ENCODE results near the gene CAPN14. TPM values are rescaled to one million over a fixed set of nuclear protein-coding genes. Genes with fewer than 3 reads are reported as not detected.

CAPN14 gene, protein sequence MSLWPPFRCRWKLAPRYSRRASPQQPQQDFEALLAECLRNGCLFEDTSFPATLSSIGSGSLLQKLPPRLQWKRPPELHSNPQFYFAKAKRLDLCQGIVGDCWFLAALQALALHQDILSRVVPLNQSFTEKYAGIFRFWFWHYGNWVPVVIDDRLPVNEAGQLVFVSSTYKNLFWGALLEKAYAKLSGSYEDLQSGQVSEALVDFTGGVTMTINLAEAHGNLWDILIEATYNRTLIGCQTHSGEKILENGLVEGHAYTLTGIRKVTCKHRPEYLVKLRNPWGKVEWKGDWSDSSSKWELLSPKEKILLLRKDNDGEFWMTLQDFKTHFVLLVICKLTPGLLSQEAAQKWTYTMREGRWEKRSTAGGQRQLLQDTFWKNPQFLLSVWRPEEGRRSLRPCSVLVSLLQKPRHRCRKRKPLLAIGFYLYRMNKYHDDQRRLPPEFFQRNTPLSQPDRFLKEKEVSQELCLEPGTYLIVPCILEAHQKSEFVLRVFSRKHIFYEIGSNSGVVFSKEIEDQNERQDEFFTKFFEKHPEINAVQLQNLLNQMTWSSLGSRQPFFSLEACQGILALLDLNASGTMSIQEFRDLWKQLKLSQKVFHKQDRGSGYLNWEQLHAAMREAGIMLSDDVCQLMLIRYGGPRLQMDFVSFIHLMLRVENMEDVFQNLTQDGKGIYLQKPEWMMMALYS
- total RNA-seq: 1 to 10 TPM in 1 of 2 donors, under 1 TPM in 1; 0.43 to 1.2 TPM

DNA sequence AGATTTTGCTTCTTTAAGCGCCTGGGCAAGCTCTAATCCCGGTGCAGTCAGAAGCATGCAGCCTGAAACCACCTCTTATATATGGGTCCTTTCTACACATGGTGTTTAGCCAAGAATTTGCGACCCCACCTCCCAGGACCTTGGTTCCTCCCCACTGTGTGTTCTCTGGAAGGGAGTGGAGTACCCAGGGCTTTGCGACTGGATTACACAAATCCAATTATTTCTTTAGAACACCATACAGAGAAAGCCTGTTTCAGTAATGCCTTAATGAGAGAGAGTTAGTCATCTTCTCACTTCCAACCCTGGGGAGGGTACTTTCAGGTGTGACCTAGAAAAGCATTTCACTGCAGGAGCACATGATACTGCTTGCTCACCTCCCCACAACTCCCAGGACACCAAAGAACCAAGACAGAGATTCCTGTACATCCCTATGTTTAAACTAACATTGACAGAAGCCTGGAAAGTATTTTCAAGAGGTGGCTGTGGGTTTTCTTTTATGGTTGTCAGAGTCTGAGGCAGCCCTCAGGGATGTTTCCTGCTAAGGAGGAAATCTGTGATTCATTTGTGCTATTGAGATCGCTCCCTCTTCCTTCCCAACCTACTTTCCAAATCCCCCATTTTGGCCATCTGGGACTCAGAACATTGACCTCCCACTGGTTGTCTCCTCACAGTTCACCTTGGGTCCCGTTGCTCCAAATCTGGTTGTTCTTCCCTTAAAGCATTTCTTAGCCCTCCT lies at the start of gene CAPN14:
Gene CAPN14 (minus strand): TSS at position 51 of the 736 bp plus-strand sequence. CDS start 12,068 bp downstream, outside the sequence.
- H3K4me3 Mint-ChIP-seq: peak within 1 kb of the TSS; percentile 13
- H3K9me3 Mint-ChIP-seq: no peaks in the 10 kb centered on the region
- ATAC-seq (no peak), DNase-seq (ENCODE audit: low spot score) (no peak)
- peaks cover 20 to 41% of the 10 kb centered on the region in 2 donors for H3K4me1 Mint-ChIP-seq (ENCODE audit: low read depth in 2 of 2)
- peaks cover 8 to 14% of the 10 kb centered on the region in 2 donors for H3K27me3 Mint-ChIP-seq
- no peaks in the 10 kb centered on the region for H3K36me3 Mint-ChIP-seq
- H3K27ac Mint-ChIP-seq: no peak within 1 kb of the TSS

DNA sequence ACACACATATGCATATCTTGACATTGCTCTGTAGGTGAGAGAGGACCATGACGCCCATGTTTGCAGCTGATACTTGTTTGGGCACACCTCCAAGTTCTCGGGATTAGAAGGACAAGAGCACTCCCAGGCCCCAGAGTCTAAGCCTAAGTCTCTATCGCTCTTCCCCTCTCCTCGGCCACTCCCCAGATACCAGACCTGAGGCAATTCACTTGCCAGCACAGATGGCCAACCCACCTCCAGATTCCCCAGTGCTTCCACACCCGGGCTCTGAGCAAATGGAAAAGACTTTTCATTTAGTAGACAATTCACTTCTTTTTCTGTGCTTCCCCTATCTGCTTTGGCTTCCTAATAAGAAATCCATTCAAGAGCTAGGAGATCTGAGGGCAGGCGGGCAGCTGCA lies 49.5 kb upstream of the CAPN14 start:
- H3K27me3 Mint-ChIP-seq: no peaks in the 10 kb centered on the region
- no peak for ATAC-seq

DNA sequence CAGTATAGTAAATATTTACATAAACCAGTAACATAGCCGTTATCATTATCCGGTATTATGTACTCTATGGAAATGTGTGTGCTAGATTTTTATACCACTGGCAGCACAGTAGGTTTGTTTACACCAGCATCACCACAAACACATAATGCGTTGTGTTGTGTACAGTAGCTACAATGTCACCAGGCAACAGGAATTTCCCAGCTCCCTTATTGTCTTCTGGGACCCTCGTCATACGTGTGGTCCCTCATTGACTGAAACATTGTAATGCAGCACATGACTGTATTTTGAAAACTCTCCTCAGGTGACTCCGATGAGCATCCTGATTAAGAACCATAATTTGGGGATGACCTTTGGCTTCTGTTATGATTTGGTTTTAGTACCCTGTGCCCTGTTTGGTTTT lies 47.9 kb upstream of the CAPN14 start:
- DNase-seq (ENCODE audit: low spot score) (no peak), ATAC-seq (no peak)
- no peaks in the 10 kb centered on the region for H3K36me3 Mint-ChIP-seq
- no peak overlapping the region for H3K4me3 Mint-ChIP-seq
- H3K9me3 Mint-ChIP-seq: no peaks in the 10 kb centered on the region
- H3K27me3 Mint-ChIP-seq: no peaks in the 10 kb centered on the region
- H3K27ac Mint-ChIP-seq: no peak overlapping the region
- H3K4me1 Mint-ChIP-seq (ENCODE audit: low read depth in 2 of 2): no peaks in the 10 kb centered on the region

More for the DNA sequence above, 49.5 kb upstream of the CAPN14 start:
- H3K9me3 Mint-ChIP-seq: no peaks in the 10 kb centered on the region
- no peaks in the 10 kb centered on the region for H3K4me1 Mint-ChIP-seq (ENCODE audit: low read depth in 2 of 2)
- no peak overlapping the region for H3K27ac Mint-ChIP-seq
- no peak overlapping the region for H3K4me3 Mint-ChIP-seq
- no peak for DNase-seq (ENCODE audit: low spot score)
- H3K36me3 Mint-ChIP-seq: no peaks in the 10 kb centered on the region

DNA sequence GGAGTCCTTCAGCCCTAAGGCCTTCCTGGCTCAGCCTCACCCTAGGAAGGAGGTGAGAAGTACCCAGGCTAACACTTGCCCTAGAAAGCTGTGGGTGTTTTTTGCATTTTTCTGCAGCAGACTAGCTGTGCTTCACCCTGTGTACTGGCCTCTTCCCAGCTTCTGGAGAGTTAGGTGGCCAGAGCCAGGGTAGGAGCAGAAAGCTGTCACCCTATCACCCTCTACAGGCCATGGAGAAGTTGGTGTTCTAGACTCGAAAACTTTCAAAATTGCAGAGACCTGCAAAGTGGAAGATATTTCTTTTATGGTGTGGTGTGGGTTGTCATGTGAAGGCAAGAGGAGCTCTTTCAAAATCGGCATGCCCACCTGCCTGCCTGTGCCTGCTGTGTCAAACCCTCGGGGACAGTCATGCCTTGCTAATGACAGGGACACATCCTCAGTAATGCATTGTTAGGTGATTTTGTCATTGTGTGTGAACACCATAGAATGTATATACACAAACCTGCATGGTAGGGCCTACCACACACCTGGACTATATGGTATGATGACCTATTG lies 46.4 kb upstream of the CAPN14 start:
- DNase-seq (ENCODE audit: low spot score) (no peak), ATAC-seq (no peak)
- Mint-ChIP-seq H3K27me3 (no peaks in the 10 kb centered on the region), H3K36me3 (no peaks in the 10 kb centered on the region), H3K4me1 (ENCODE audit: low read depth in 2 of 2) (no peaks in the 10 kb centered on the region), H3K9me3 (no peaks in the 10 kb centered on the region), H3K4me3 (no peak overlapping the region), H3K27ac (no peak overlapping the region)

DNA sequence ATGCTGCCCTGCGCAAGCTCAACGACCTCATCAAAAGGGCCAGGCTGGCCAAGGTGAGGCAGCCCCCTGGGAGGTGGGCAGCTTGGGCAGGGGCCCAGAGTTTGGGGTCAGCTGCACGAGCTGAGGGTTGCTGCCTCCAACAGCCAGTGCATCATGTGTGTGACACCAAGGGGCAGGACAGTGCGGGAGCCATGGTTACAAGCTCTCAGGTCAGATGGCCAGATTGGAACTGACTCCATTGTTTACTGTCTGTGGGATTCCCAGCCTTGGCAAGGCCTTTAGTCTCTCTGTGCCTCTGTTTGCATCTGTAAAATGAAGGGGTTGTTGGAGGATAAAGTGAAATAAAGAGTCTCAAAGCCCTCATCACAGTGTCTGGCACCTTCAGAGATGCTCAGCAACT lies 43.6 kb upstream of the CAPN14 start:
- no peaks in the 10 kb centered on the region for H3K9me3 Mint-ChIP-seq
- H3K27ac Mint-ChIP-seq: no peak overlapping the region
- no peaks in the 10 kb centered on the region for H3K36me3 Mint-ChIP-seq
- H3K4me3 Mint-ChIP-seq: no peak overlapping the region
- no peaks in the 10 kb centered on the region for H3K4me1 Mint-ChIP-seq (ENCODE audit: low read depth in 2 of 2)
- H3K27me3 Mint-ChIP-seq: no peaks in the 10 kb centered on the region
- ATAC-seq: peak in 1 of 2 donors; percentile 37
- DNase-seq (ENCODE audit: low spot score): no peak

DNA sequence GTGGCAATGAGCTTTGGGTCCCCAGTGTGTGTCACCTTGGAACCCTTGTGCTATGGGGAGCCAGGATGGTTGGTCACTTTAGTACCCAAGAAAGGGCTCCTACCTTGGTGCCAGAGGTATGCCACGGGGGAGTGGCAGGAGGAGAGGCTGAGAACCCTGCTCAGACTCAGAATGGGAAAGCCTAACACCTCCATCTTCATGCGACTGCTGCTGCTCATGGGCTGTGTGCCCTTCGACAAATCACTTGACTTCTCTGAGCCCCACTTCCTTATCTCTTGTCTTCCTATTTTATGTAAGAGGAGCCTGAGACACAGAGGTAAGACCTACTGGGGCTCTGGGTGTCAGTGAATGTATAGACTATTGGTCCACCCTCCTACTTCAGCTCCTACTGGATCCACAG lies 41.8 kb upstream of the CAPN14 start:
- Mint-ChIP-seq H3K4me3 (no peak overlapping the region), H3K36me3 (no peaks in the 10 kb centered on the region), H3K9me3 (no peaks in the 10 kb centered on the region), H3K27ac (no peak overlapping the region), H3K4me1 (ENCODE audit: low read depth in 2 of 2) (no peaks in the 10 kb centered on the region), H3K27me3 (no peaks in the 10 kb centered on the region)
- DNase-seq (ENCODE audit: low spot score) (no peak), ATAC-seq (no peak)

DNA sequence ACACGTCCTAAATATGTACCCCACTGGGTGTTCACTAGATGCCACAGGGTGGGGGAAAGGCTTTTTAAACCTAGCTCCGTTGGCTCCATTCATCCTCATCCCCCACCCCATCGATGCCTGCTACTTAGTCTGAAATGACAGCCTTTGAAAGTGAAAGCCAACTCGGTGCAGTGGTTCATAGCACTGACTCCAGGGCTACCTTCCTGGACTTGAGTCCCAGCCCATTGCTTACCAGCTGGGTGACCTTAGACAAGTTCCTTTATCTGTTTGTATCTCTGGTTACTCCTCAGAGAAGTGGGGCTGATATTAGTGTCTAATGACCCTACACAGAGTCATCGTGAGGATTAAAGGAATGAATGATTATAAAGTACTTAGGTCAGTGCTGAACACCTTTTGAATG lies 41.0 kb upstream of the CAPN14 start:
- Mint-ChIP-seq H3K4me3 (no peak overlapping the region), H3K36me3 (no peaks in the 10 kb centered on the region), H3K27me3 (no peaks in the 10 kb centered on the region), H3K4me1 (ENCODE audit: low read depth in 2 of 2) (no peaks in the 10 kb centered on the region), H3K27ac (no peak overlapping the region), H3K9me3 (no peaks in the 10 kb centered on the region)
- no peak for DNase-seq (ENCODE audit: low spot score)
- ATAC-seq: no peak

DNA sequence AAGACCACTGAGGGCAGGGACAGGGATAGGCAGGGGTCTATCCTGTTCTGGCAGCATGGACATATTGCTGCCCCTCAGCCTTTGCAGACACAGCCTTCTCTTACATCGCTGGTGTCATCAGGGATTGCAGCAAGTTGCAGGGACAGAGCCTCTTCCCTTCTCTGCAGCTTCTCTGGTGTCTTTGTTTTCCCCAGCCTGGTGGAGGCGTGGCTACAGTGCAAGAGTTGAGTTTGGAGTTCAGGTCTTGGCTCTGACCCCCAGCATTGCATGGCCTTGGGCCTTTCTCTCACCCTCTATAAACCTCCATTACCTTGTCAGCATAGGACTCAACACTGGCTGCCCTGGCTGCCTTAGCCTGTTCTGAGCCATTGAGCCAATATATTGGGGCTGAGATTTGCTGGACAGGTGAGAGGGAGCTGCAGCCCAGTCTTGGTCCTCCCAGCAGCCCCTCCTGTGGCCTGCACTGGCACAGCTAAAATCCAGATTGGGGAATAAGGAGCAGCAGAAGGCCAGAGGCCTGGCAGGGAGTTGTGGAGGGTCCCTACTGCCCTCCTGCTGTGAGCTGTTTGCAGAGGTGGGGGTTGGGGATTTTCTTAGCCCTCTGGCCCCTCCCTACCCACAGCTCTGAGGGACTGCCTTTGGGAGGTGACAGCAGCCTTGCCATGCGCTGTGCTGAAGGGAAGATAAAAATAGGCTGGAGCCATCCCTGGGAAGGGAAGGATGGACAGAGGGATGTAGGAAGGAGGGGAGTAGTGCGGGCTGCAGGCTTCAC lies 39.5 kb upstream of the CAPN14 start:
- no peak for DNase-seq (ENCODE audit: low spot score)
- H3K27me3 Mint-ChIP-seq: no peaks in the 10 kb centered on the region
- no peak overlapping the region for H3K4me3 Mint-ChIP-seq
- no peak for ATAC-seq
- H3K9me3 Mint-ChIP-seq: no peaks in the 10 kb centered on the region
- peaks cover 0 to 3% of the 10 kb centered on the region in 2 donors for H3K4me1 Mint-ChIP-seq (ENCODE audit: low read depth in 2 of 2)
- no peaks in the 10 kb centered on the region for H3K36me3 Mint-ChIP-seq
- H3K27ac Mint-ChIP-seq: no peak overlapping the region

DNA sequence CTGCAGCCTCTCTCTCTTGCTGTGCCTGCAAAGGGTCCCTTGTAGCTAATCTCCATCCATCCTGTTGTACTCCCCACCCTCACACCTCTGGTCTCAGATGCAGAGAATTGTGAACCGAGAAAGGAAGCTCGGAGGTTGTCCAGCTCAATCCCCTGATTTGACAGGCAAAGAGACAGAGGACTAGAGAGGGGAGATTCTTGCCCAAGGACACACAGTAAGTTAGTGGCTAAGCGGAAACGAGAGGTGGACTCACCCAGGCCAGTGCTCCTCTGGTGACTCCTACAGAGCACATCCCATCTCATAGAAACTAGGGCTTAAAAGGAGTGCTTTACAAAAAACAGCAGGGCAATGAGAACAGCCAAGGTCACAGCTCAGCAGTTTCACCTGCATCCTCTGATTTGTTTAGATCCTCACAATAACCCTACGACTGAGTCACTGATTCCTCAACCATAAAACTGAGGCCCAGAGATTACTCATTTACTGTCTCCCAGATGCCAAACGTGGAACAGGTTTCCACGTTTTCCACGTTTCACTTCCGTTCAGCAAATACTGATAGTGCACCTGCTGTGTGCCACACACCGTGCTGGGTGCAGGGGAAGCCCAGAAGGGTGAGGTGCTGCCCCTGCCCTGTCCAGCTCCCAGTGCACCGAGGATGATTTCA lies 38.7 kb upstream of the CAPN14 start:
- Mint-ChIP-seq H3K27me3 (no peaks in the 10 kb centered on the region), H3K36me3 (no peaks in the 10 kb centered on the region), H3K27ac (no peak overlapping the region), H3K4me3 (no peak overlapping the region), H3K9me3 (no peaks in the 10 kb centered on the region), H3K4me1 (ENCODE audit: low read depth in 2 of 2) (peaks cover 0 to 3% of the 10 kb centered on the region in 2 donors)
- no peak for DNase-seq (ENCODE audit: low spot score)
- ATAC-seq: no peak

DNA sequence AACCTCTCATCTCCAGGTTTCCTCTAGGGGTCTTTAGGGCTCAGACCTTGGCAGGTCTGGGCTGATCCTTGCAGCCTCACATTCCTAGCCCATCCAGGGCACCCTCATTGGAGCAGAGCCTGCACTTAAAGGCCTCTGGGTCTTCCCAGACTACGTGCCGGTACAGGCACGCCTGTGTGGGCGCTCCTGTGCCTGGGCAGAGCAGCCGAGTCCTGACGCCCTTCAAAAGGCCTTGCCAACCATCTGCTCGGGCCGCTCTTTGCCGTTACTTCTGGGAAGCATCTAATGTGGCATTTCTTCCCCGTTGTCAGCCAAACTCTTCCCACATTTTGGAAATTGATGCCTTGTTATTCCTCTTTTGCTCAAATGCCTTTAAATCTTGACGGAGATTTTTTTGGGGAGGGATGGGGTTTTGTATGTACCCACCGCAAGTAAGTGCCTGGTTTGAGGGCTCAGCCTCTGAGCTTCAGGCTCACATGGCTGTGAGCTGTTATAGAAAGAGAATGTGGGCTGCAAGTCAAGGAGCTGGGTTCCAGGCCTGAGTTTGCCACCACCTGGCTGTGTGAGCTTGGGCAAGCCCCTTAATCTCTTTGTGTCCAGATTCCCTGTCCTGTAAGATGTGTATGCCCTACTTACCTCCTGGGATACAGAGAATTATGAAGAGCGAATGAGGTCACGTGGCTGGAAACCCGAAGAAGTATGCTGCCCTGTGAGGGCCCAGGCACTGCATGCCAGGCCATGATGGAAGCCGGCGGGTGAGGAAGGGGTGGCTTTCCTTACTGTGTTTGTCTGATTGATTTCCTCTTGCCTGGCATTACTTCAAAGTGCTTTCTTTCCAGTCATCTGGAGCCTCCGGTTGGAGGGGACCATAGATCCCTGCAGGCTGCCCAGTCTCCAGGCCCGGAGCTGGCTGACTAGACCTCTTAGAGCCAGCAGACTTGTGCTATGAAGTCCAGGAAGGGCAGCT lies 37.2 kb upstream of the CAPN14 start:
- H3K27me3 Mint-ChIP-seq: no peaks in the 10 kb centered on the region
- DNase-seq (ENCODE audit: low spot score) (no peak), ATAC-seq (no peak)
- H3K4me3 Mint-ChIP-seq: no peak overlapping the region
- no peaks in the 10 kb centered on the region for H3K9me3 Mint-ChIP-seq
- H3K27ac Mint-ChIP-seq: no peak overlapping the region
- H3K36me3 Mint-ChIP-seq: no peaks in the 10 kb centered on the region
- H3K4me1 Mint-ChIP-seq (ENCODE audit: low read depth in 2 of 2): peaks cover 0 to 3% of the 10 kb centered on the region in 2 donors

DNA sequence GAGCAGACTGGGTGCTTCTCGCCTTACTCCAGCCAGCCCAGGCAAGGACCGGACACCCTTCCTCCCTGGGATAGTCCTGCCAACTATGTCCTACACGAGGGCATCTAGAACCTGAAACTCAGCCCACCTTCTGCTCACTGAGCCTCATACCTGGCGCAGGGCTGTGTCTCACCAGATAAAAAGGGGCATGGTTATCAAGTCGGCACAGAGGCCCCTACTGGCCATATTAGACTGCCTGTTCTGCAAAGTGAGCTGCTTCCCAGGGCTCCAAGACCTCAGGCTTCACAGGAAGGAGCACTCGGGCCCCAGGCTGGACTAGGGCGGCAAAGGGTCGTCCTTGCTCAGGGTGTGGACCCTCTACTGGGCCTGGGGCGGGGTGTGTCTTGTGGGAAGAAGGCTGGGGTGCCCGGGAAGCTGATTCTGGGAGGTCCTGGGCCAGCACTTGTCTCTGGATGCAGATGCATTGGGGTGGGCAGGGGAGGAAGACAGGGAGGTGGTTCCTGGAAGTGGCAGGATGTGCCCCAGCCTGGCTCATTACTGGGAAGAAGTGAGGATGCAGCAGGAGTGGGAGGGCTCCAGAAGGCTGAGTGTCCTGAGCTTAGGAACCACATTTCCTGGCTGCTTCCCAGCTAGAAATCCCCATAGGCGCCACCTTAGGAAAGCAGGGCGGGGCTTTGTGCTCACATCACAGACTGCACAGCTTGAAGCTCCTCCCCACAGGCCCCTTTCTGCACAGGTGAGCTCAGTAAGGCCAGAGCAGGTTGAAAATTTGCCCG lies 36.2 kb upstream of the CAPN14 start:
- Mint-ChIP-seq H3K36me3 (no peaks in the 10 kb centered on the region), H3K4me3 (no peak overlapping the region), H3K4me1 (ENCODE audit: low read depth in 2 of 2) (peaks cover 0 to 3% of the 10 kb centered on the region in 2 donors), H3K9me3 (no peaks in the 10 kb centered on the region), H3K27me3 (no peaks in the 10 kb centered on the region), H3K27ac (no peak overlapping the region)
- DNase-seq (ENCODE audit: low spot score) (no peak), ATAC-seq (no peak)
